ENCODE data around the gene SYMPK. TPM values are rescaled to one million over a fixed set of nuclear protein-coding genes. Genes with fewer than 3 reads are reported as not detected.

Gene SYMPK
- total RNA-seq, 1 experiment from 2014 or later, result 85.5 TPM

- TSS peak; percentile 95 for BruUV-seq (replicated peaks)
- Histone ChIP-seq H3K27ac (ENCODE audit: low read depth, low read length, poor library complexity, severe bottlenecking) (peak overlapping the region; percentile 90), H3K4me1 (ENCODE audit: insufficient read depth, low read length, poor library complexity, severe bottlenecking) (peaks cover 29% of the 10 kb centered on the region), H3K27me3 (replicated peaks; ENCODE audit: insufficient read depth, low read depth, low read length, poor library complexity) (no peaks in the 10 kb centered on the region), H3K4me3 (ENCODE audit: low read depth, low read length, poor library complexity, severe bottlenecking) (peak overlapping the region; percentile 79), H3K36me3 (ENCODE audit: insufficient read depth, low read length, poor library complexity, severe bottlenecking) (peaks cover 2% of the 10 kb centered on the region), H3K9me3 (ENCODE audit: low read depth, low read length, poor library complexity, severe bottlenecking) (no peaks in the 10 kb centered on the region)
- intact Hi-C loops (cut with micrococcal nuclease; ENCODE audit: unreplicated experiment), result no loop called here
- no peak for DNase-seq (ENCODE audit: low spot score)
- POLR2A ChIA-PET (ENCODE audit: low non-redundant PET), result no interaction called here
- CTCF ChIA-PET, result no interaction called here
- TF ChIP-seq CTCF (conservative IDR thresholded peaks at IDR 0.05; ENCODE audit: low read depth, low read length) (no peak), EZH2 (IDR thresholded peaks at IDR 0.05; ENCODE audit: borderline replicate concordance, low read depth, low read length, poor library complexity, severe bottlenecking) (no peak)
Measured at GRCh38 chr19:45887200-45887710, 24.3 kb upstream of the SYMPK start.

GRCh38 chr19:45886427-45887199 lies 23.7 kb upstream of the SYMPK start:
- intact Hi-C loops (cut with micrococcal nuclease; ENCODE audit: unreplicated experiment), result no loop called here
- CTCF ChIA-PET, result interaction anchor here (0.6 to 0.9 kb wide), 3 partner anchors 17 to 1304 kb away, joined by 3 to 12 read pairs (median 5); no protein-coding TSS in a partner anchor
- BruUV-seq (replicated peaks), result no TSS peak

More at GRCh38 chr19:45886427-45887199, 23.7 kb upstream of the SYMPK start:
- H3K9me3 ChIP-seq (ENCODE audit: low read depth, low read length, poor library complexity, severe bottlenecking), result no peaks in the 10 kb centered on the region
- H3K4me1 ChIP-seq (ENCODE audit: insufficient read depth, low read length, poor library complexity, severe bottlenecking), result peaks cover 29% of the 10 kb centered on the region
- H3K4me3 ChIP-seq (ENCODE audit: low read depth, low read length, poor library complexity, severe bottlenecking), result peak overlapping the region; percentile 79
- DNase-seq (ENCODE audit: low spot score), result peak; percentile 97
- TF ChIP-seq EZH2 (IDR thresholded peaks at IDR 0.05; ENCODE audit: borderline replicate concordance, low read depth, low read length, poor library complexity, severe bottlenecking), result no peak
- TF ChIP-seq CTCF (conservative IDR thresholded peaks at IDR 0.05; ENCODE audit: low read depth, low read length), result no peak
- peak overlapping the region; percentile 90 for H3K27ac ChIP-seq (ENCODE audit: low read depth, low read length, poor library complexity, severe bottlenecking)
- H3K36me3 ChIP-seq (ENCODE audit: insufficient read depth, low read length, poor library complexity, severe bottlenecking), result peaks cover 2% of the 10 kb centered on the region
- POLR2A ChIA-PET (ENCODE audit: low non-redundant PET), result interaction anchor here (0.7 kb wide), 1 partner anchor 170 kb away, joined by 3 read pairs; no protein-coding TSS in a partner anchor
- no peaks in the 10 kb centered on the region for H3K27me3 ChIP-seq (replicated peaks; ENCODE audit: insufficient read depth, low read depth, low read length, poor library complexity)

Data from A673 (cell line).